Measurements from ENCODE around the gene WWC1. TPM values are rescaled to one million over a fixed set of nuclear protein-coding genes. Genes with fewer than 3 reads are reported as not detected.

Gene WWC1
- total RNA-seq, 1 experiment from 2014 or later, result 52.6 TPM

DNA sequence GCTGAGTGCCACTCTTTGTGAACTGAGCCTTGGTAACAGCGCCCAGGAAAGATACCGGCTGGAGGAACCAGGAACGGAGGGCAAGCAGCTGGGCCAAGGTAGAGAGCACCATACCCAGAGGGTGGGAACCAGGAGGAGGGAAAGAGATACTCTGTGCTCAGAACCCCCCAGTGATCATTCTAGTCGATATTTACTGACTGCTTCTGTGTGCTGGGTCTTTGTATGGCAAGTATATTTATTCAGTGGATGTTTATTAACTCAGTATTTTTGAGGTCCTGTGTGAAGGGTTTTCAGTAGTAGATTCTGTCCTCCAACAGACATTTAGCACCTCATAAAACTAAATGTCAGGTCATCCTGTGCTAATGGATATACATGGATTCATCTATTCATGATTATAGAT, 132.5 kb downstream of the WWC1 start:
- H3K27me3 ChIP-seq (ENCODE audit: insufficient read depth, low read length), result no peaks in the 10 kb centered on the region
- ChIA-PET RAD21 (ENCODE audit: low non-redundant PET in 1 of 2, low total read pairs in 2 of 2, uncharacterized antibody in 2 of 2, unreplicated experiment in 2 of 2) (no interaction called here), POLR2A (no interaction called here), CTCF (no interaction called here)
- H3K9ac ChIP-seq (ENCODE audit: low read length), result no peak overlapping the region
- no peaks in the 10 kb centered on the region for H3K9me2 ChIP-seq (ENCODE audit: insufficient read depth)
- TF ChIP-seq FOSL1 (IDR thresholded peaks at IDR 0.05; ENCODE audit: low read depth), result no peak
- H3K4me1 ChIP-seq (ENCODE audit: control insufficient read depth in 1 of 2, insufficient read depth in 2 of 2, low read length in 2 of 2), result peaks cover 0 to 7% of the 10 kb centered on the region in 2 experiments; a peak in 2 of 4 replicates
- no peak overlapping the region for H3K4me3 ChIP-seq (replicated peaks in 1 of 2; ENCODE audit: low read depth in 1 of 2, low read length in 2 of 2)
- H3K36me3 ChIP-seq (ENCODE audit: control insufficient read depth in 1 of 2, insufficient read depth in 2 of 2, low read length in 2 of 2), result peaks cover 8 to 12% of the 10 kb centered on the region in 2 experiments; a peak in 3 of 4 replicates
- no peaks in the 10 kb centered on the region for H3K9me3 ChIP-seq (ENCODE audit: control insufficient read depth in 1 of 2, insufficient read depth in 1 of 2, low read depth in 1 of 2, low read length in 2 of 2)
- H3K27ac ChIP-seq (ENCODE audit: low read depth, low read length), result no peak overlapping the region
- H4K20me1 ChIP-seq (ENCODE audit: insufficient read depth), result no peaks in the 10 kb centered on the region
- no TSS peak for BruUV-seq (replicated peaks)
- H3K79me2 ChIP-seq (ENCODE audit: insufficient read depth, low read length), result no peaks in the 10 kb centered on the region
- intact Hi-C loops (cut with micrococcal nuclease), result no loop called here
- ATAC-seq (no peak), DNase-seq (ENCODE audit: low read depth, low spot score) (no peak)
- H2AFZ ChIP-seq (ENCODE audit: low read depth, low read length, poor library complexity, severe bottlenecking), result no peak overlapping the region
- no peak overlapping the region for H3K4me2 ChIP-seq (ENCODE audit: low read length)

DNA sequence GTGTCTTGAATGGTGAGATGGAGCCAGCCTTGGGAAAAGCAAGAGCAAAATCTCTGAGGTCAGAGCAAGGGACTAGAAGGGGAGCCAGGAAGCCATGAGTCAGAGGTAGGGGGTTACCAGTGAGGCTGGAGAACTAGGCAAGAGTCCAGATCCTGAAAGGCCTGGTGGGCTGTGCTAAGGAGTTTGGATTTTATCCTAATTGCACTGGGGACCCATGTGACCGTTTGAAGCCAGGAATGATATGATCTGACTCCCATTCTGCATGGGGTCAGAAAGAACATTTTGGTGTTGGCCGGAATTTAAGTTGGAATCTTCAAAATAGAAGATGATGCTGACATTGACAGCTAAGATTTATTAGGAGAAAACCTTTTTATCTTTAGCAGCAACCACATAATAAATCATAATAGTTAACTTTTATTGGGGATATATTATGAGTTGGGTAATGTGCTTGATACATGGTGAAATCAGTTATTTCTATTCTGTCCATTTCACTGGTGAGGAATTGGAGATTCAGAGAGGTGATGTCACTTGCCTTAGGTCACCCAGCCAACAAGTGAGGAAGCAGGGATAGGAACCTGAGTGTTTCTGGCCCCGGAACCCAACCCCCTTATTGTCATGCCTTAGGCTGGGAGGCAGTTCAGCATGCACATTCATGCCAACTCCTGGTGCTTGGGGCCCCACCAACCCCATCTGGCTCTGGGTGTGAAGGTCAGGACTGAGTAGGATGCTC, 133.3 kb downstream of the WWC1 start:
- Histone ChIP-seq H3K27me3 (ENCODE audit: insufficient read depth, low read length) (no peaks in the 10 kb centered on the region), H4K20me1 (ENCODE audit: insufficient read depth) (no peaks in the 10 kb centered on the region), H3K9me2 (ENCODE audit: insufficient read depth) (no peaks in the 10 kb centered on the region), H3K4me2 (ENCODE audit: low read length) (no peak overlapping the region), H3K79me2 (ENCODE audit: insufficient read depth, low read length) (no peaks in the 10 kb centered on the region), H3K36me3 (ENCODE audit: control insufficient read depth in 1 of 2, insufficient read depth in 2 of 2, low read length in 2 of 2) (peaks cover 4 to 13% of the 10 kb centered on the region in 2 experiments; a peak in 3 of 4 replicates), H2AFZ (ENCODE audit: low read depth, low read length, poor library complexity, severe bottlenecking) (no peak overlapping the region), H3K9ac (ENCODE audit: low read length) (no peak overlapping the region), H3K4me3 (replicated peaks in 1 of 2; ENCODE audit: low read depth in 1 of 2, low read length in 2 of 2) (no peak overlapping the region), H3K27ac (ENCODE audit: low read depth, low read length) (no peak overlapping the region), H3K4me1 (ENCODE audit: control insufficient read depth in 1 of 2, insufficient read depth in 2 of 2, low read length in 2 of 2) (peaks cover 0 to 7% of the 10 kb centered on the region in 2 experiments; a peak in 2 of 4 replicates), H3K9me3 (ENCODE audit: control insufficient read depth in 1 of 2, insufficient read depth in 1 of 2, low read depth in 1 of 2, low read length in 2 of 2) (no peaks in the 10 kb centered on the region)
- intact Hi-C loops (cut with micrococcal nuclease), result no loop called here
- ATAC-seq (no peak), DNase-seq (ENCODE audit: low read depth, low spot score) (no peak)
- no TSS peak for BruUV-seq (replicated peaks)
- ChIA-PET CTCF (no interaction called here), RAD21 (ENCODE audit: low non-redundant PET in 1 of 2, low total read pairs in 2 of 2, uncharacterized antibody in 2 of 2, unreplicated experiment in 2 of 2) (no interaction called here), POLR2A (no interaction called here)
- TF ChIP-seq SIN3A (IDR thresholded peaks at IDR 0.05; ENCODE audit: low read depth) (no peak), ZNF274 (IDR thresholded peaks at IDR 0.05; ENCODE audit: low read depth, low read length) (no peak)
